MCF 10A (cell line): ENCODE data around the gene WWOX. TPM values are rescaled to one million over a fixed set of nuclear protein-coding genes. Genes with fewer than 3 reads are reported as not detected.

Source experiments
- BruUV-seq: library from RNA; stranded (reverse); fragments of 400-500 nt; replicated peaks from 2 replicates; lab custom pipeline; 2021; lab: Mats Ljungman, UMichigan
- CTCF ChIA-PET: fragments of 300-600 bp; sonication (Branson Sonifier 250); formaldehyde crosslinking; extraction: SDS; loops from one replicate; lab custom pipeline; 2021; ENCODE audit warnings: antibody characterized with exemption, inconsistent platforms; lab: Yijun Ruan, JAX
- POLR2A ChIA-PET: fragments of 300-600, 350-650 bp; sonication (Branson Sonifier 250); formaldehyde crosslinking; extraction: SDS; loops from one replicate; lab custom pipeline; 2020; ENCODE audit warnings: antibody characterized with exemption, inconsistent platforms; lab: Yijun Ruan, JAX
- DNase-seq: peaks from one replicate; pipeline ENCODE4 v3.0.0-alpha.2; 2018; ENCODE audit not compliant: unreplicated experiment
- H3K27ac Mint-ChIP-seq: one replicate; pipeline ENCODE4 v1.8.0; 2022; ENCODE audit warnings: mild to moderate bottlenecking, low read depth, mixed read lengths; ENCODE audit not compliant: unreplicated experiment
- H3K27me3 Mint-ChIP-seq: one replicate; pipeline ENCODE4 v1.8.0; 2022; ENCODE audit warnings: mixed read lengths; ENCODE audit not compliant: insufficient read depth, unreplicated experiment
- H3K36me3 Mint-ChIP-seq: one replicate; pipeline ENCODE4 v1.8.0; 2022; ENCODE audit warnings: mild to moderate bottlenecking, moderate library complexity, mixed read lengths; ENCODE audit not compliant: insufficient read depth, unreplicated experiment
- H3K4me1 Mint-ChIP-seq: one replicate; pipeline ENCODE4 v1.8.0; 2022; ENCODE audit warnings: mixed read lengths; ENCODE audit not compliant: insufficient read depth, unreplicated experiment
- H3K4me3 Mint-ChIP-seq: one replicate; pipeline ENCODE4 v1.8.0; 2022; ENCODE audit warnings: mild to moderate bottlenecking, moderate library complexity, mixed read lengths; ENCODE audit not compliant: unreplicated experiment
- H3K9me3 Mint-ChIP-seq: one replicate; pipeline ENCODE4 v1.8.0; 2022; ENCODE audit warnings: mixed read lengths; ENCODE audit not compliant: unreplicated experiment
- CTCF ChIP-seq: fragments of 200-600 bp; IDR thresholded peaks from one replicate; pipeline ENCODE4 v1.8.0; 2022; ENCODE audit warnings: antibody characterized with exemption, mild to moderate bottlenecking; ENCODE audit not compliant: unreplicated experiment
- intact Hi-C: fragments of 100-400 bp; cut with micrococcal nuclease; formaldehyde crosslinking; loops from 2 replicates; pipeline ENCODE4 v1.14.1; 2022
- total RNA-seq: library from RNA; stranded (reverse); gene quantifications from 2 replicates; pipeline ENCODE4 v1.2.3, GENCODE V29; 2022

Gene WWOX
- total RNA-seq, 1 experiment from 2014 or later, result 18.1 TPM

- peaks cover 3% of the 10 kb centered on the region for H3K4me1 Mint-ChIP-seq
- DNase-seq, result no peak
- H3K27ac Mint-ChIP-seq, result no peak overlapping the region
- CTCF ChIA-PET, result no interaction called here
- H3K9me3 Mint-ChIP-seq, result no peaks in the 10 kb centered on the region
- intact Hi-C loops, result no loop called here
- TF ChIP-seq CTCF, result no peak
- no peaks in the 10 kb centered on the region for H3K36me3 Mint-ChIP-seq
- no TSS peak for BruUV-seq
- no peak overlapping the region for H3K4me3 Mint-ChIP-seq
- POLR2A ChIA-PET, result no interaction called here
- H3K27me3 Mint-ChIP-seq, result no peaks in the 10 kb centered on the region
Observed at GRCh38 chr16:79062336-79062735, 962.9 kb downstream of the WWOX start.

- no peak for DNase-seq
- ChIA-PET POLR2A (no interaction called here), CTCF (interaction anchor here (0.6 kb wide), 1 partner anchor 62 kb away, joined by 6 read pairs; no protein-coding TSS in a partner anchor)
- H3K9me3 Mint-ChIP-seq, result no peaks in the 10 kb centered on the region
- no peak overlapping the region for H3K27ac Mint-ChIP-seq
- H3K4me3 Mint-ChIP-seq, result no peak overlapping the region
- H3K36me3 Mint-ChIP-seq, result no peaks in the 10 kb centered on the region
- no peak for TF ChIP-seq CTCF
- intact Hi-C loops, result no loop called here
- no peaks in the 10 kb centered on the region for H3K27me3 Mint-ChIP-seq
- peaks cover 8% of the 10 kb centered on the region for H3K4me1 Mint-ChIP-seq
- BruUV-seq, result no TSS peak
Observed at GRCh38 chr16:79062821-79063220, 963.4 kb downstream of the WWOX start.

- BruUV-seq, result no TSS peak
- intact Hi-C loops, result no loop called here
Observed at GRCh38 chr16:79064256-79064972, 965.0 kb downstream of the WWOX start.

More at GRCh38 chr16:79064256-79064972, 965.0 kb downstream of the WWOX start:
- peaks cover 15% of the 10 kb centered on the region for H3K4me1 Mint-ChIP-seq
- no peaks in the 10 kb centered on the region for H3K27me3 Mint-ChIP-seq
- no peaks in the 10 kb centered on the region for H3K9me3 Mint-ChIP-seq
- no peaks in the 10 kb centered on the region for H3K36me3 Mint-ChIP-seq
- ChIA-PET POLR2A (interaction anchor here (0.5 kb wide), 1 partner anchor 79 kb away, joined by 3 read pairs; no protein-coding TSS in a partner anchor), CTCF (no interaction called here)
- no peak for TF ChIP-seq CTCF
- DNase-seq, result no peak
- no peak overlapping the region for H3K4me3 Mint-ChIP-seq
- no peak overlapping the region for H3K27ac Mint-ChIP-seq
